Neural cell (in vitro differentiated cells): ENCODE results near the gene ADARB1. TPM values are rescaled to one million over a fixed set of nuclear protein-coding genes. Genes with fewer than 3 reads are reported as not detected.

Source experiments
- H2AFZ ChIP-seq: fragments of 200-600, 300-800 bp; sonication (generic), shearing (Covaris generic); 2 replicates; pipeline ENCODE4 v1.6.0; 2014; ENCODE audit warnings: low read depth, mild to moderate bottlenecking, antibody characterized with exemption, low read length, moderate library complexity
- H3F3A ChIP-seq: fragments of 200-600 bp; shearing (Covaris generic); 2 replicates; pipeline ENCODE4 v1.6.1; 2016; ENCODE audit warnings: mild to moderate bottlenecking, moderate library complexity, mixed read lengths, antibody characterized with exemption, low read length; ENCODE audit not compliant: insufficient read depth, poor library complexity, severe bottlenecking
- H3K27ac ChIP-seq: fragments of 200-600, 300-800 bp; sonication (generic), shearing (Covaris generic); 2 replicates; pipeline ENCODE4 v1.5.1; 2014; ENCODE audit warnings: mild to moderate bottlenecking, low read length, moderate library complexity
- H3K27me3 ChIP-seq: fragments of 300-800, 200-600 bp; sonication (generic), shearing (Covaris generic); 2 replicates; pipeline ENCODE4 v1.6.0; 2014; ENCODE audit warnings: mild to moderate bottlenecking, low read depth, low read length, moderate library complexity; ENCODE audit not compliant: insufficient read depth
- H3K36me3 ChIP-seq: fragments of 300-800, 200-600 bp; sonication (generic), shearing (Covaris generic); 2 replicates; pipeline ENCODE4 v1.5.1; 2014; ENCODE audit warnings: mild to moderate bottlenecking, antibody characterized with exemption, low read length, moderate library complexity; ENCODE audit not compliant: insufficient read depth
- H3K4me2 ChIP-seq: fragments of 300-800, 200-600 bp; sonication (generic), shearing (Covaris generic); 2 replicates; pipeline ENCODE4 v1.6.0; 2014; ENCODE audit warnings: mild to moderate bottlenecking, low read length
- H3K4me3 ChIP-seq: fragments of 300-800, 200-600 bp; sonication (generic), shearing (Covaris generic); 2 replicates; pipeline ENCODE4 v1.5.1; 2014; ENCODE audit warnings: mild to moderate bottlenecking, low read length, moderate library complexity
- H3K79me2 ChIP-seq: fragments of 200-600 bp; shearing (Covaris generic); replicated peaks from 2 replicates; pipeline ENCODE4 v1.6.0; 2014; ENCODE audit warnings: mild to moderate bottlenecking, low read length, moderate library complexity; ENCODE audit not compliant: insufficient read depth
- H3K9ac ChIP-seq: fragments of 300-800, 200-600 bp; sonication (generic), shearing (Covaris generic); 2 replicates; pipeline ENCODE4 v1.6.1; 2016; ENCODE audit warnings: mild to moderate bottlenecking, low read length, mixed read lengths
- H3K9me2 ChIP-seq: fragments of 200-600 bp; shearing (Covaris generic); 2 replicates; pipeline ENCODE4 v1.6.1; 2016; ENCODE audit warnings: mild to moderate bottlenecking, low read length, mixed read lengths; ENCODE audit not compliant: insufficient read depth
- H3K9me3 ChIP-seq: fragments of 200-600, 300-800 bp; sonication (generic), shearing (Covaris generic); 2 replicates; pipeline ENCODE4 v1.6.1; 2016; ENCODE audit warnings: mild to moderate bottlenecking, mixed run types, low read length, moderate library complexity, mixed read lengths
- H4K20me1 ChIP-seq: fragments of 200-600 bp; shearing (Covaris generic); 2 replicates; pipeline ENCODE4 v1.6.1; 2016; ENCODE audit warnings: mild to moderate bottlenecking, mixed run types; ENCODE audit not compliant: insufficient read depth
- CTCF ChIP-seq: fragments of 450-650 bp; IDR thresholded peaks from 2 replicates; pipeline ENCODE4 v1.5.1; 2014; ENCODE audit warnings: antibody characterized with exemption, mild to moderate bottlenecking, moderate library complexity; ENCODE audit not compliant: poor library complexity, severe bottlenecking
- EP300 ChIP-seq: fragments of 450-650 bp; conservative IDR thresholded peaks from 2 replicates; pipeline ENCODE4 v1.6.1; 2014; ENCODE audit warnings: antibody characterized with exemption, mild to moderate bottlenecking, moderate library complexity; ENCODE audit not compliant: poor library complexity, severe bottlenecking
- EZH2 ChIP-seq: fragments of 200-600, 300-800 bp; shearing (Covaris generic), sonication (generic); IDR thresholded peaks from 2 replicates; pipeline ENCODE4 v1.6.1; 2014; ENCODE audit warnings: antibody characterized with exemption, low read length, borderline replicate concordance, mild to moderate bottlenecking; ENCODE audit not compliant: insufficient read depth, poor library complexity, severe bottlenecking
- MXI1 ChIP-seq: fragments of 450-650 bp; conservative IDR thresholded peaks from 2 replicates; pipeline ENCODE4 v1.6.1; 2014; ENCODE audit warnings: antibody characterized with exemption, mild to moderate bottlenecking; ENCODE audit not compliant: poor library complexity, severe bottlenecking
- POLR2AphosphoS5 ChIP-seq: IDR thresholded peaks from 2 replicates; pipeline ENCODE4 v1.6.1; 2012
- RAD21 ChIP-seq: fragments of 450-650 bp; conservative IDR thresholded peaks from 2 replicates; pipeline ENCODE4 v1.6.1; 2014; ENCODE audit warnings: antibody characterized with exemption, mild to moderate bottlenecking, moderate library complexity
- REST ChIP-seq: IDR thresholded peaks from 2 replicates; pipeline ENCODE4 v1.6.1; 2012; ENCODE audit warnings: borderline replicate concordance
- SMC3 ChIP-seq: fragments of 450-650 bp; conservative IDR thresholded peaks from 2 replicates; pipeline ENCODE4 v1.6.1; 2014; ENCODE audit warnings: antibody characterized with exemption, mild to moderate bottlenecking, moderate library complexity; ENCODE audit not compliant: poor library complexity
- TAF1 ChIP-seq: IDR thresholded peaks from 2 replicates; pipeline ENCODE4 v1.6.1; 2012; ENCODE audit warnings: low read depth
- polyA plus RNA-seq: library from polyadenylated mRNA; depleted of rRNA; stranded (reverse); fragments of >200 nt; gene quantifications from 2 replicates; pipeline ENCODE4 v1.2.3, GENCODE V29; 2014

Gene ADARB1
- polyA plus RNA-seq, 1 donor from 2014 or later = 8.9 TPM

- no peaks in the 10 kb centered on the region for H3K36me3 ChIP-seq
- H3K27ac ChIP-seq = no peak overlapping the region
- no peaks in the 10 kb centered on the region for H3K27me3 ChIP-seq
- no peaks in the 10 kb centered on the region for H3K79me2 ChIP-seq
- H3K9ac ChIP-seq = no peak overlapping the region
- no peaks in the 10 kb centered on the region for H3K9me3 ChIP-seq
- no peaks in the 10 kb centered on the region for H3K9me2 ChIP-seq
- no peak overlapping the region for H3K4me2 ChIP-seq
- no peak overlapping the region for H3K4me3 ChIP-seq
- no peak overlapping the region for H2AFZ ChIP-seq
- no peaks in the 10 kb centered on the region for H4K20me1 ChIP-seq
- TF ChIP-seq MXI1 (no peak), SMC3 (no peak), CTCF (no peak), EZH2 (no peak), POLR2AphosphoS5 (no peak), REST (no peak), EP300 (no peak), RAD21 (no peak), TAF1 (no peak)
- H3F3A ChIP-seq = no peaks in the 10 kb centered on the region
Measured at GRCh38 chr21:45202889-45203288, 128.5 kb downstream of the ADARB1 start.

GRCh38 chr21:45203983-45204382 is 129.6 kb downstream of the ADARB1 start:
- Histone ChIP-seq H3K9ac (no peak overlapping the region), H3K27ac (no peak overlapping the region), H3F3A (no peaks in the 10 kb centered on the region), H3K79me2 (no peaks in the 10 kb centered on the region), H3K9me2 (no peaks in the 10 kb centered on the region), H2AFZ (no peak overlapping the region), H3K27me3 (no peaks in the 10 kb centered on the region), H3K9me3 (no peaks in the 10 kb centered on the region), H4K20me1 (no peaks in the 10 kb centered on the region), H3K4me2 (no peak overlapping the region), H3K36me3 (no peaks in the 10 kb centered on the region), H3K4me3 (no peak overlapping the region)
- TF ChIP-seq SMC3 = no peak
- TF ChIP-seq CTCF = no peak
- TF ChIP-seq EP300 = no peak
- no peak for TF ChIP-seq TAF1
- TF ChIP-seq MXI1 = no peak
- TF ChIP-seq POLR2AphosphoS5 = no peak
- no peak for TF ChIP-seq RAD21
- TF ChIP-seq EZH2 = no peak
- no peak for TF ChIP-seq REST
